K562 (cell line): ENCODE results near the gene CLEC18B. TPM values are rescaled to one million over a fixed set of nuclear protein-coding genes. Genes with fewer than 3 reads are reported as not detected.
"Not testable (repeated sequence)": the region's sequence is repeated elsewhere in the genome, so short reads cannot be mapped to it uniquely, and the experiment has no call there.

Source experiments
- ATAC-seq: fragments of 200-7000 bp; cut with Tn5 transposase; 3 replicates; pipeline ENCODE4 v1.9.1; 2020; ENCODE audit warnings: moderate library complexity
- Bru-seq: library from RNA; stranded (reverse); fragments of 400-500 nt; gene quantifications from one replicate; lab custom pipeline; 2021; lab: Mats Ljungman, UMichigan
- BruChase-seq, 2 experiments: library from RNA; stranded (reverse); fragments of 400-500 nt; gene quantifications; one replicate each; lab custom pipeline; 2021; lab: Mats Ljungman, UMichigan
- BruUV-seq: library from RNA; stranded (reverse); fragments of 400-500 nt; replicated peaks from 2 replicates; lab custom pipeline; 2021; lab: Mats Ljungman, UMichigan
- CTCF ChIA-PET: fragments of 300-600 bp; formaldehyde crosslinking; extraction: SDS; loops from one replicate; lab custom pipeline; 2021; ENCODE audit warnings: low intra/inter-chr PET ratio; lab: Yijun Ruan, JAX
- POLR2A ChIA-PET: fragments of 300-600, 350-650 bp; sonication (Branson Sonifier 250); formaldehyde crosslinking; extraction: SDS; loops from one replicate; lab custom pipeline; 2021; ENCODE audit warnings: antibody characterized with exemption, inconsistent platforms; lab: Yijun Ruan, JAX
- DNase-seq, 4 experiments: peaks; one replicate each; pipeline versions ENCODE4 v3.0.0 to v3.0.0-alpha.2; 2011 to 2018; ENCODE audit warnings: low spot score in 3 of 4, mixed read lengths in 3 of 4; ENCODE audit errors: extremely low read depth in 1 of 4
- FAIRE-seq: peaks from 2 replicates; lab custom pipeline; 2011; peaks lifted over from hg19 to GRCh38; lab: Jason Lieb, UNC
- H2AFZ ChIP-seq: 2 replicates; pipeline ENCODE4 v1.6.0; 2011; ENCODE audit warnings: low read depth, low read length, control low read depth, inconsistent platforms
- H3K27ac ChIP-seq: fragments of 200-600 bp; 3 replicates; pipeline ENCODE4 v1.8.0; 2011; ENCODE audit warnings: low read depth, mild to moderate bottlenecking, control low read depth, inconsistent platforms, low read length, moderate library complexity, mixed read lengths; ENCODE audit errors: extremely low read depth
- H3K27me3 ChIP-seq, 2 experiments: fragments of 300-600 bp in 1 of 2; 2 replicates in 1 of 2; 3 replicates in 1 of 2; pipeline versions ENCODE4 v1.6.0 to v1.8.0; 2011; ENCODE audit warnings: inconsistent platforms in 2 of 2, low read length in 2 of 2, mild to moderate bottlenecking in 1 of 2, mixed read lengths in 1 of 2, moderate library complexity in 1 of 2; ENCODE audit not compliant: control insufficient read depth in 2 of 2, insufficient read depth in 2 of 2
- H3K36me3 ChIP-seq: fragments of 300-600 bp; 3 replicates; pipeline ENCODE4 v1.8.0; 2011; ENCODE audit warnings: mild to moderate bottlenecking, low read length, inconsistent platforms; ENCODE audit not compliant: control insufficient read depth, insufficient read depth
- H3K4me1 ChIP-seq, 2 experiments: fragments of 200-600 bp in 1 of 2; replicated peaks in 1 of 2; 2 replicates in 1 of 2; 3 replicates in 1 of 2; pipeline versions ENCODE4 v1.5.1 to v1.8.0; 2011; ENCODE audit warnings: inconsistent platforms in 2 of 2, low read length in 2 of 2, mild to moderate bottlenecking in 1 of 2, mixed read lengths in 1 of 2, moderate library complexity in 1 of 2; ENCODE audit not compliant: control insufficient read depth in 2 of 2, insufficient read depth in 2 of 2
- H3K4me2 ChIP-seq: 2 replicates; pipeline ENCODE4 v1.6.1; 2011; ENCODE audit warnings: low read length, control low read depth, inconsistent platforms, mixed read lengths; ENCODE audit not compliant: insufficient read depth
- H3K4me3 ChIP-seq: fragments of 200-600 bp; sonication (generic), shearing (Covaris generic); 2 replicates; pipeline ENCODE4 v1.5.1; 2016; ENCODE audit warnings: control low read depth, inconsistent platforms
- H3K79me2 ChIP-seq: fragments of 200-600 bp; 3 replicates; pipeline ENCODE4 v1.8.0; 2011; ENCODE audit warnings: low read length, inconsistent platforms; ENCODE audit not compliant: control insufficient read depth, insufficient read depth
- H3K9ac ChIP-seq, 2 experiments: 2 replicates each; pipeline versions ENCODE4 v1.6.0 to v1.6.1; 2011; ENCODE audit warnings: low read depth in 2 of 2, low read length in 2 of 2, control low read depth in 1 of 2, inconsistent platforms in 1 of 2, mild to moderate bottlenecking in 1 of 2, mixed read lengths in 1 of 2; ENCODE audit not compliant: insufficient read depth in 1 of 2
- H3K9me1 ChIP-seq: one replicate; pipeline ENCODE4 v1.6.0; 2011; ENCODE audit warnings: inconsistent platforms, mild to moderate bottlenecking, low read length, moderate library complexity; ENCODE audit not compliant: control insufficient read depth, insufficient read depth
- H3K9me3 ChIP-seq: replicated peaks from 2 replicates; pipeline ENCODE4 v1.5.1; 2011; ENCODE audit warnings: low read depth, low read length, inconsistent platforms; ENCODE audit not compliant: control insufficient read depth, insufficient read depth
- H4K20me1 ChIP-seq: replicated peaks from 2 replicates; pipeline ENCODE4 v1.6.1; 2011; ENCODE audit warnings: low read length, inconsistent platforms, mixed read lengths; ENCODE audit not compliant: control insufficient read depth, insufficient read depth
- WGBS: fragments of 100-300 bp; shearing (Covaris generic); methylation state at CpG from one replicate; pipeline ENCODE4 v1.1.6; 2016; ENCODE audit warnings: low coverage, mixed read lengths; ENCODE audit not compliant: insufficient coverage; ENCODE audit errors: missing lambda C conversion rate; 5-methylcytosine and 5-hydroxymethylcytosine counted together
- in situ Hi-C: fragments of 300-500 bp; cut with MboI; formaldehyde crosslinking; loops from 4 replicates; pipeline ENCODE4 v1.15.0; 2018; ENCODE audit warnings: inconsistent platforms, mixed read lengths
- intact Hi-C: fragments of 100-400 bp; cut with micrococcal nuclease; formaldehyde crosslinking; loops from 2 replicates; pipeline ENCODE4 v1.14.2; 2022
- long read RNA-seq, 3 experiments: library from polyadenylated mRNA in 2 of 3; library from RNA in 1 of 3; unstranded in 2 of 3; stranded (forward) in 1 of 3; transcript quantifications; one replicate each; pipeline ENCODE4 v2.0.0, GENCODE V29; 2019 to 2022
- polyA minus RNA-seq, 3 experiments: library from RNA; depleted of rRNA, polyadenylated mRNA; stranded (reverse); fragments of >200 nt; gene quantifications; 2 replicates each; pipeline ENCODE4 v1.2.3, GENCODE V29; 2011
- polyA plus RNA-seq, 8 experiments: library from polyadenylated mRNA; depleted of rRNA in 4 of 8; stranded (reverse) in 5 of 8; unstranded in 3 of 8; fragments of >200 nt; fragmentation: Nextera tagmentation in 2 of 8; fragmentation: Illumina TruSeq in 1 of 8; extraction: Ambion mirVana in 2 of 8; extraction: Trizol in 1 of 8; gene quantifications; 2 replicates each; pipeline versions ENCODE4 v1.2.1 to v1.2.3, GENCODE V29; 2011 to 2014; ENCODE audit warnings: inconsistent platforms in 1 of 8, missing spikeins in 1 of 8
- total RNA-seq, 7 experiments: library from RNA; depleted of rRNA in 6 of 7; stranded (reverse); fragments of >200 nt in 6 of 7; fragmentation: Illumina TruSeq in 2 of 7; extraction: Trizol in 2 of 7; gene quantifications; 2 replicates each; pipeline versions ENCODE4 v1.2.1 to v1.2.3, GENCODE V29; 2011 to 2021; ENCODE audit warnings: low replicate concordance in 1 of 7

CLEC18B gene
- 25.8 and 68.7 TPM in 2 replicates for total RNA-seq (2011; cell fraction: chromatin; rRNA removed; ENCODE audit: low replicate concordance)
- 42.4 and 55.5 TPM in 2 replicates for total RNA-seq (2011; cell fraction: nucleolus; rRNA removed)
- total RNA-seq (2011; cell fraction: nucleoplasm; rRNA removed): 25.3 and 25.6 TPM in 2 replicates
- 3.1 and 3.5 TPM in 2 replicates for total RNA-seq (2014; rRNA removed)
- total RNA-seq (2014; rRNA removed; fragmentation: Illumina TruSeq; extraction: Trizol): 0.83 and 3.5 TPM in 2 replicates
- total RNA-seq (2015; rRNA removed; fragmentation: Illumina TruSeq; extraction: Trizol): 3.8 and 4.5 TPM in 2 replicates
- 6.0 and 6.5 TPM in 2 replicates for total RNA-seq (2021)
- polyA plus RNA-seq (2011; rRNA removed): 6.0 and 11.2 TPM in 2 replicates
- polyA plus RNA-seq (2011; cell fraction: cytosol; rRNA removed): 3.0 and 3.1 TPM in 2 replicates
- 89.7 and 97.1 TPM in 2 replicates for polyA plus RNA-seq (2011; cell fraction: nucleus; rRNA removed)
- polyA plus RNA-seq (2012): 3.4 and 11.9 TPM in 2 replicates
- 1.8 and 3.1 TPM in 2 replicates for polyA plus RNA-seq (2014; fragmentation: Illumina TruSeq; extraction: Trizol)
- polyA plus RNA-seq (2014; fragmentation: Nextera tagmentation; extraction: Ambion mirVana): under 1 TPM; 0.23 to 0.31 TPM
- 5.9 and 7.6 TPM in 2 replicates for polyA plus RNA-seq (2014; rRNA removed)
- 8.5 and 9.5 TPM in 2 replicates for polyA minus RNA-seq (2011; rRNA and poly(A)+ RNA removed)
- 2.3 and 4.1 TPM in 2 replicates for polyA minus RNA-seq (2011; cell fraction: cytosol; rRNA and poly(A)+ RNA removed)
- polyA minus RNA-seq (2011; cell fraction: nucleus; rRNA and poly(A)+ RNA removed): 44.4 and 47.0 TPM in 2 replicates
- Bru-seq, nascent RNA: percentile 43 among the genes with signal in this experiment
- BruChase-seq, experiment 1, labeled RNA remaining after a 2-hour chase: percentile 47 among the genes with signal in this experiment
- BruChase-seq, experiment 2, labeled RNA remaining after a 6-hour chase: percentile 50 among the genes with signal in this experiment
- long read RNA-seq, experiment 1, partial matches to known transcripts: 4 of 8 reads
- long read RNA-seq, experiment 1, other reads (novel, unspliced or antisense): 4 of 8 reads
- long read RNA-seq, experiment 2, partial matches to known transcripts: 0 of 1 reads
- long read RNA-seq, experiment 2, other reads (novel, unspliced or antisense): 1 of 1 reads
- long read RNA-seq, experiment 3, partial matches to known transcripts: 0 of 1 reads
- long read RNA-seq, experiment 3, other reads (novel, unspliced or antisense): 1 of 1 reads

DNA sequence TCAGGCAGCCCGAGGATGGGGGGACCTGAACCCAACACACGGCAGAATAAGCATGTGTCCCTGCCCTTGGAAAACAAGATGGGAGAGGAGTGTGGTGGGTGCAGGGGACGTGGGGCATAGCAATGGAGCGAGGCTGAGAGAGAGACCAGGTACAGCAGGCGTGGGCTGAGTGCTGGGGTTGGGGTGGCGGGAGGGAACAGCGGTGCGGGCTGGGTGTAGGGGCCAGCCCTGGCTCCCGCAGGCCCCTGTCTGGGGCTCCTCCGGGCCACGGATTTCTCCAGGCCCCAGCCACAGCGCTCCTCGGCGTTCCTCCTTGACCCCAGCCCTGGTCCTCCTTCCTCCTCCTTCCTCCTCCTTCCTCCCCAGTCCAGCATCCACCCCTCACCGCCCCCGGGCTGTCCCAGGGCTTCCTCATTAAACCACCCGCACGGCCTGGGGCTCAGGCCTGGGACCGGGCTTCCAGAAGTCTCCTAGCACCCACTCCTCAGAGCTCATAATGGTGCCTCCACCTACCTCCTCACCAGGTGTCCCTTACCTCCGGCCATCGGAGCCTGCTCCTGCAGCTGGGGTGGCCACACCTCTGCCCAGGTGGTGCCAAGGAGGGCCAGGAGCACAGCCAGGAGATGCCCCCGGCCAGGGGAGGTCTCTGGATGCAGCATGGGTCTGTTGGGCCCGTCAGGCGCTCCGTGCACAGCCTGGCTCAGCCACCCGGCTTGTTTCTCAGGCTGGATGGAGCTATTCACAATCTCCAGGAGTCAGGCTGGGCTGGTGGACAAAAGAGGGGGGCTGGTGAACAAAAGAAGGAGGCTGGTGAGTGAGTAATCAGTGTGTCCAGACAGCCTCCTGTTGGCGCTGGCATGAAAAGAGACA lies at the start of gene CLEC18B:
CLEC18B (minus strand) TSS at position 867 of the 870 bp plus-strand sequence; CDS start at position 659, 208 bp downstream.
- H3K27ac ChIP-seq, in situ Hi-C loops, H4K20me1 ChIP-seq, H3K36me3 ChIP-seq, POLR2A ChIA-PET, H3K4me3 ChIP-seq, H3K4me1 ChIP-seq, H3K9me1 ChIP-seq, CTCF ChIA-PET, H3K9me3 ChIP-seq, H3K9ac ChIP-seq, intact Hi-C loops, H3K4me2 ChIP-seq, BruUV-seq, DNase-seq, H2AFZ ChIP-seq, FAIRE-seq, H3K79me2 ChIP-seq, H3K27me3 ChIP-seq: not testable (repeated sequence)
- peak; percentile 54 for ATAC-seq
- WGBS: 40% methylated on average over 1 of the region's 27 CpGs
